GM21723 (cell line): Measurements from ENCODE around the gene HSP90B1.

Experiments
- ATAC-seq: cut with Tn5 transposase; IDR thresholded peaks from one replicate; pipeline ENCODE4 v1.9.1; 2021; ENCODE audit warnings: mild to moderate bottlenecking, moderate library complexity; ENCODE audit not compliant: unreplicated experiment

HSP90B1 gene

GRCh38 chr12:103930034-103930786 lies at the start of gene HSP90B1:
Gene HSP90B1, plus strand, starts transcription at chr12:103930410. Its CDS starts 106 bp downstream, at chr12:103930516.
- ATAC-seq: peak; percentile 65

GRCh38 chr12:103881261-103881660 lies 48.9 kb upstream of the HSP90B1 start:
- ATAC-seq: no peak

- ATAC-seq: no peak
Measured at GRCh38 chr12:103882861-103883596, 47.2 kb upstream of the HSP90B1 start.

- no peak for ATAC-seq
Measured at GRCh38 chr12:103883908-103884307, 46.3 kb upstream of the HSP90B1 start.

- no peak for ATAC-seq
Measured at GRCh38 chr12:103884316-103884715, 45.9 kb upstream of the HSP90B1 start.

GRCh38 chr12:103886195-103886797 lies 43.9 kb upstream of the HSP90B1 start:
- ATAC-seq: no peak

GRCh38 chr12:103887738-103888137 lies 42.5 kb upstream of the HSP90B1 start:
- no peak for ATAC-seq

GRCh38 chr12:103897316-103897715 lies 32.9 kb upstream of the HSP90B1 start:
- ATAC-seq: no peak

- ATAC-seq: no peak
Measured at GRCh38 chr12:103901518-103902173, 28.6 kb upstream of the HSP90B1 start.

GRCh38 chr12:103903993-103904392 lies 26.2 kb upstream of the HSP90B1 start:
- no peak for ATAC-seq

- ATAC-seq: no peak
Measured at GRCh38 chr12:103905730-103906349, 24.4 kb upstream of the HSP90B1 start.

- ATAC-seq: no peak
Measured at GRCh38 chr12:103908246-103908541, 22.0 kb upstream of the HSP90B1 start.

- no peak for ATAC-seq
Measured at GRCh38 chr12:103908877-103909276, 21.3 kb upstream of the HSP90B1 start.

GRCh38 chr12:103909811-103910210 lies 20.4 kb upstream of the HSP90B1 start:
- ATAC-seq: no peak

GRCh38 chr12:103912069-103912468 lies 18.1 kb upstream of the HSP90B1 start:
- no peak for ATAC-seq

GRCh38 chr12:103913100-103913499 lies 17.1 kb upstream of the HSP90B1 start:
- no peak for ATAC-seq

GRCh38 chr12:103915306-103915705 lies 14.9 kb upstream of the HSP90B1 start:
- ATAC-seq: no peak

GRCh38 chr12:103917873-103918272 lies 12.3 kb upstream of the HSP90B1 start:
- no peak for ATAC-seq

GRCh38 chr12:103924761-103925641 lies 5.2 kb upstream of the HSP90B1 start:
- ATAC-seq: peak; percentile 38

GRCh38 chr12:103928682-103929045 lies 1.5 kb upstream of the HSP90B1 start:
- ATAC-seq: peak; percentile 20
